GM21825 (cell line): Measurements from ENCODE around the gene TACR1.
"Not testable (repeated sequence)": the region's sequence is repeated elsewhere in the genome, so short reads cannot be mapped to it uniquely, and the experiment has no call there.

Experiments
- ATAC-seq: cut with Tn5 transposase; IDR thresholded peaks from one replicate; pipeline ENCODE4 v1.9.1; 2021; ENCODE audit warnings: mild to moderate bottlenecking, moderate library complexity; ENCODE audit not compliant: unreplicated experiment

The TACR1 gene

GRCh38 chr2:75094405-75094804 lies 104.9 kb downstream of the TACR1 start:
- no peak for ATAC-seq

- ATAC-seq, result no peak
These were observed 108.4 kb downstream of the TACR1 start for GRCh38 chr2:75090770-75091515.

- no peak for ATAC-seq
These were observed 109.8 kb downstream of the TACR1 start for GRCh38 chr2:75089471-75089870.

GRCh38 chr2:75088791-75089190 lies 110.5 kb downstream of the TACR1 start:
- no peak for ATAC-seq

- no peak for ATAC-seq
These were observed 111.6 kb downstream of the TACR1 start for GRCh38 chr2:75087736-75088135.

- ATAC-seq, result no peak
These were observed 119.7 kb downstream of the TACR1 start for GRCh38 chr2:75079575-75079974.

GRCh38 chr2:75077909-75078308 lies 121.4 kb downstream of the TACR1 start:
- no peak for ATAC-seq

GRCh38 chr2:75076088-75076487 lies 123.2 kb downstream of the TACR1 start:
- ATAC-seq, result no peak

- no peak for ATAC-seq
These were observed 124.6 kb downstream of the TACR1 start for GRCh38 chr2:75074708-75075107.

- ATAC-seq, result no peak
These were observed 125.1 kb downstream of the TACR1 start for GRCh38 chr2:75074228-75074627.

- ATAC-seq, result no peak
These were observed 127.6 kb downstream of the TACR1 start for GRCh38 chr2:75071766-75072165.

- ATAC-seq, result no peak
These were observed 130.8 kb downstream of the TACR1 start for GRCh38 chr2:75068546-75068945.

GRCh38 chr2:75067506-75067905 lies 131.8 kb downstream of the TACR1 start:
- no peak for ATAC-seq

GRCh38 chr2:75066121-75066902 lies 133.0 kb downstream of the TACR1 start:
- ATAC-seq, result no peak

- no peak for ATAC-seq
These were observed 133.8 kb downstream of the TACR1 start for GRCh38 chr2:75065402-75066008.

- ATAC-seq, result no peak
These were observed 134.5 kb downstream of the TACR1 start for GRCh38 chr2:75064691-75065396.

- no peak for ATAC-seq
These were observed 135.4 kb downstream of the TACR1 start for GRCh38 chr2:75063906-75064305.

- no peak for ATAC-seq
These were observed 140.9 kb downstream of the TACR1 start for GRCh38 chr2:75058427-75058826.

GRCh38 chr2:75057150-75057549 lies 142.2 kb downstream of the TACR1 start:
- ATAC-seq, result not testable (repeated sequence)

- ATAC-seq, result peak; percentile 65
These were observed 143.3 kb downstream of the TACR1 start for GRCh38 chr2:75055820-75056675.
